Smooth muscle cell (in vitro differentiated cells): ENCODE data around the gene RTRAF. TPM values are rescaled to one million over a fixed set of nuclear protein-coding genes. Genes with fewer than 3 reads are reported as not detected.
A peak's percentile ranks its signal among the peaks of the same experiment; 100 is the strongest.

ENCODE experiments used
- DNase-seq: peaks from one replicate; lab custom pipeline; 2025; ENCODE audit not compliant: unreplicated experiment; lab: John Stamatoyannopoulos, UW
- H2AFZ ChIP-seq: fragments of 200-600 bp; sonication (generic); 2 replicates; pipeline ENCODE4 v1.6.0; 2016; ENCODE audit warnings: antibody characterized with exemption, low read depth, mild to moderate bottlenecking
- H3F3A ChIP-seq: fragments of 200-600 bp; sonication (generic); 2 replicates; pipeline ENCODE4 v1.6.0; 2017; ENCODE audit warnings: antibody characterized with exemption, low read depth
- H3K27ac ChIP-seq: fragments of 200-600 bp; sonication (generic); 2 replicates; pipeline ENCODE4 v1.5.1; 2016; ENCODE audit warnings: low read depth, mild to moderate bottlenecking
- H3K27me3 ChIP-seq: fragments of 200-600 bp; sonication (generic); 2 replicates; pipeline ENCODE4 v1.6.1; 2016; ENCODE audit warnings: low read depth, mild to moderate bottlenecking
- H3K36me3 ChIP-seq: fragments of 200-600 bp; sonication (generic); 2 replicates; pipeline ENCODE4 v1.5.1; 2016; ENCODE audit warnings: low read depth
- H3K4me1 ChIP-seq: fragments of 200-600 bp; sonication (generic); 2 replicates; pipeline ENCODE4 v1.5.1; 2016; ENCODE audit warnings: low read depth
- H3K4me2 ChIP-seq: fragments of 200-600 bp; sonication (generic); 2 replicates; pipeline ENCODE4 v1.6.0; 2016; ENCODE audit warnings: mild to moderate bottlenecking
- H3K4me3 ChIP-seq: fragments of 200-600 bp; sonication (generic); 2 replicates; pipeline ENCODE4 v1.5.1; 2016; ENCODE audit warnings: mild to moderate bottlenecking
- H3K79me2 ChIP-seq: fragments of 200-600 bp; sonication (generic); 2 replicates; pipeline ENCODE4 v1.6.0; 2016; ENCODE audit warnings: low read depth, mild to moderate bottlenecking
- H3K9ac ChIP-seq: fragments of 200-600 bp; sonication (generic); 2 replicates; pipeline ENCODE4 v1.6.0; 2016; ENCODE audit warnings: low read depth
- H3K9me3 ChIP-seq: fragments of 200-600 bp; sonication (generic); replicated peaks from 2 replicates; pipeline ENCODE4 v1.5.1; 2016; ENCODE audit warnings: low read depth
- H4K20me1 ChIP-seq: fragments of 200-600 bp; sonication (generic); 2 replicates; pipeline ENCODE4 v1.6.0; 2016; ENCODE audit warnings: low read depth
- CTCF ChIP-seq: fragments of 200-600 bp; sonication (generic); IDR thresholded peaks from 2 replicates; pipeline ENCODE4 v1.5.1; 2017; ENCODE audit warnings: borderline replicate concordance, mild to moderate bottlenecking, antibody characterized with exemption; ENCODE audit not compliant: insufficient read depth, poor library complexity, severe bottlenecking
- WGBS: methylation state at CpG from one replicate; pipeline ENCODE4 v1.1.7; 2016; ENCODE audit warnings: low lambda C conversion rate; 5-methylcytosine and 5-hydroxymethylcytosine counted together
- polyA plus RNA-seq: library from polyadenylated mRNA; unstranded; fragments of >200 nt; fragmentation: Nextera tagmentation; extraction: Ambion mirVana; gene quantifications from 2 replicates; pipeline ENCODE4 v1.2.1, GENCODE V29; 2016
- total RNA-seq: library from RNA; depleted of rRNA; stranded (reverse); fragments of >200 nt; gene quantifications from 2 replicates; pipeline ENCODE4 v1.2.3, GENCODE V29; 2014

The RTRAF gene
- total and polyA plus RNA-seq, 2 experiments from 2014 or later: 163 to 218 TPM

DNA sequence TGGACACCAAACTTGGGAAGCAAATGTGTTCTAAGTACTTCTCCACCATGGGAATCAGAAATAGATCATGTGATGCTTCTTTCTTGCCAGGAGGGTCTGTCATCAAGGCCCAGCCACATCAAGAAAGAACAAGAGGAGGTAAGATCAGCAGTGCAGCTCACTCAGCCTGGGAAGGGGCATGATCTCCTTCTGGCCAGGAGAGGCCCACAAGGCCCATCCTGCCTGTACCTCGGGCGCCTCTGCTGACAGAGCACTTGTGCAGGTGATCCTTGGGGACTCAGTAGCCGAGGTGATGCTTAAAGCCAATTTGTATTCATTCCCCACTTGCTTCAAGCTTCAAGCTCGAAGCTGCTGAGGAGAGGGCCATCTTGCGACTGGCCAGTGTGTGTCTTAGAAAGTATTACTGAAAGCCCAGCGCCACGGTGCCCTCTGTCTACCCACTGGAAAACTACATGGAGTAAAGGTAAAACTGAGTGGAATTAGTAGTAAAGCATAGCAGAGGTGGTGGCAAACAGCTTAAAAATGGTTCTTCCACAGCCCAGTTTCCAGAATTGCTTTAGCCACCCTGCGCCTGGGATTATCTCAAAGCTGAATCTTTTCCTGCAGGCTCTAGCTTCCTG is 26.2 kb downstream of the RTRAF start:
- Histone ChIP-seq H3K4me3 (no peak overlapping the region), H3K27ac (no peak overlapping the region), H3F3A (peaks cover 4% of the 10 kb centered on the region), H3K4me2 (no peak overlapping the region), H2AFZ (no peak overlapping the region), H3K36me3 (peaks cover 16% of the 10 kb centered on the region), H3K4me1 (peaks cover 4% of the 10 kb centered on the region), H3K9ac (no peak overlapping the region), H3K27me3 (no peaks in the 10 kb centered on the region), H3K9me3 (no peaks in the 10 kb centered on the region), H4K20me1 (no peaks in the 10 kb centered on the region), H3K79me2 (no peaks in the 10 kb centered on the region)
- DNase-seq: no peak
- 81% methylated on average over 8 of the region's 8 CpGs for WGBS
- TF ChIP-seq CTCF: peak; percentile 20

- Histone ChIP-seq H3K27me3 (no peaks in the 10 kb centered on the region), H3K4me1 (peaks cover 16% of the 10 kb centered on the region), H3K9ac (no peak overlapping the region), H2AFZ (no peak overlapping the region), H3K79me2 (no peaks in the 10 kb centered on the region), H3K4me2 (no peak overlapping the region), H3K27ac (no peak overlapping the region), H3F3A (no peaks in the 10 kb centered on the region), H3K9me3 (no peaks in the 10 kb centered on the region), H3K4me3 (no peak overlapping the region), H4K20me1 (no peaks in the 10 kb centered on the region), H3K36me3 (peaks cover 4% of the 10 kb centered on the region)
- no peak for TF ChIP-seq CTCF
- WGBS: 78% methylated on average over 4 of the region's 4 CpGs
- no peak for DNase-seq
Observed at GRCh38 chr14:52018252-52018651, 28.9 kb downstream of the RTRAF start.

GRCh38 chr14:52018970-52019369 is 29.6 kb downstream of the RTRAF start:
- no peaks in the 10 kb centered on the region for H3K79me2 ChIP-seq
- 97% methylated on average over 8 of the region's 8 CpGs for WGBS

More at GRCh38 chr14:52018970-52019369, 29.6 kb downstream of the RTRAF start:
- H3K9me3 ChIP-seq: no peaks in the 10 kb centered on the region
- no peaks in the 10 kb centered on the region for H4K20me1 ChIP-seq
- H3K4me3 ChIP-seq: no peak overlapping the region
- DNase-seq: no peak
- H3K27me3 ChIP-seq: no peaks in the 10 kb centered on the region
- peaks cover 3% of the 10 kb centered on the region for H3F3A ChIP-seq
- H2AFZ ChIP-seq: no peak overlapping the region
- no peak overlapping the region for H3K4me2 ChIP-seq
- peaks cover 16% of the 10 kb centered on the region for H3K4me1 ChIP-seq
- peaks cover 4% of the 10 kb centered on the region for H3K36me3 ChIP-seq
- no peak overlapping the region for H3K9ac ChIP-seq
- no peak for TF ChIP-seq CTCF
- H3K27ac ChIP-seq: no peak overlapping the region
